Lower leg skin (tissue), 3 donors: ENCODE measurements around the gene NBEA.

Source experiments
- POLR2A ChIP-seq, 2 donors: fragments of 450-650 bp; IDR thresholded peaks; one replicate each; pipeline ENCODE4 v1.6.1; 2016 to 2017; ENCODE audit warnings: antibody characterized with exemption in 2 of 2, mild to moderate bottlenecking in 1 of 2, moderate library complexity in 1 of 2
- TF ChIP-seq, protein P1 (sequence below), 3 donors: fragments of 450-650 bp; IDR thresholded peaks; one replicate each; pipeline ENCODE4 v1.5.1; 2016; ENCODE audit warnings: antibody characterized with exemption in 3 of 3, mild to moderate bottlenecking in 3 of 3, moderate library complexity in 2 of 3

DNA sequence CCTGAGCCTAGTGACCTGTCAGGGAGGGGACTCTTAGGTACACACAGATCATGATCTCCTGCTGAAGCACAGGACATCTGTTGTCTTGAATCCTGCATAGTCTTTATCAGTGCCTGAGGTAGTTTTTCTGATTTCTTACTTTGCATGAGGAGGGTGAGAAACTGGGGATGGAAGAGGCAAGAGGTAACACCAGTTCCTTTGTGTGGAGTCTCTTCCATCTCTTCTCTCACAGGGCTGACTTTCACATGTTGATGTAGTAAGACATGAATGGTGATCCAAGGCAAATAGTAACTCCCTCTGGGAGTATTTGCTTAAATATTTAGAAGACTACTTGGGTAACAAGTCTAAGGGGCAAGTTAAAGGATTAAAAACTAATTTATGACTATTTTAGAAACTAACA lies 9.5 kb downstream of the NBEA start:
- TF ChIP-seq, protein P1, sequence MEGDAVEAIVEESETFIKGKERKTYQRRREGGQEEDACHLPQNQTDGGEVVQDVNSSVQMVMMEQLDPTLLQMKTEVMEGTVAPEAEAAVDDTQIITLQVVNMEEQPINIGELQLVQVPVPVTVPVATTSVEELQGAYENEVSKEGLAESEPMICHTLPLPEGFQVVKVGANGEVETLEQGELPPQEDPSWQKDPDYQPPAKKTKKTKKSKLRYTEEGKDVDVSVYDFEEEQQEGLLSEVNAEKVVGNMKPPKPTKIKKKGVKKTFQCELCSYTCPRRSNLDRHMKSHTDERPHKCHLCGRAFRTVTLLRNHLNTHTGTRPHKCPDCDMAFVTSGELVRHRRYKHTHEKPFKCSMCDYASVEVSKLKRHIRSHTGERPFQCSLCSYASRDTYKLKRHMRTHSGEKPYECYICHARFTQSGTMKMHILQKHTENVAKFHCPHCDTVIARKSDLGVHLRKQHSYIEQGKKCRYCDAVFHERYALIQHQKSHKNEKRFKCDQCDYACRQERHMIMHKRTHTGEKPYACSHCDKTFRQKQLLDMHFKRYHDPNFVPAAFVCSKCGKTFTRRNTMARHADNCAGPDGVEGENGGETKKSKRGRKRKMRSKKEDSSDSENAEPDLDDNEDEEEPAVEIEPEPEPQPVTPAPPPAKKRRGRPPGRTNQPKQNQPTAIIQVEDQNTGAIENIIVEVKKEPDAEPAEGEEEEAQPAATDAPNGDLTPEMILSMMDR (IDR thresholded peaks at IDR 0.05): no peak
- no peak for TF ChIP-seq POLR2A (IDR thresholded peaks at IDR 0.05)
